Activated CD4-positive, alpha-beta memory T cell treated with anti-CD3 and anti-CD28 coated beads, Interleukin-2, amount 10 ng/mL, durations not matched to agents 7 days and 5 days (primary cell): Measurements from ENCODE around the gene MED26. TPM values are rescaled to one million over a fixed set of nuclear protein-coding genes. Genes with fewer than 3 reads are reported as not detected.
"Not testable (repeated sequence)": the region's sequence is repeated elsewhere in the genome, so short reads cannot be mapped to it uniquely, and the experiment has no call there.

Experiments used
- CTCF ChIA-PET: fragments of 350-600 bp; sonication (Branson Sonifier 250); formaldehyde crosslinking; loops from one replicate; lab custom pipeline; 2021; ENCODE audit warnings: antibody characterized with exemption, inconsistent platforms; lab: Charles Lee
- POLR2A ChIA-PET: fragments of 350-600 bp; sonication (Branson Sonifier 250); formaldehyde crosslinking; loops from one replicate; lab custom pipeline; 2021; ENCODE audit warnings: antibody characterized with exemption; lab: Charles Lee
- DNase-seq: peaks from one replicate; pipeline ENCODE4 v3.0.0-alpha.2; 2020
- H3K27ac Mint-ChIP-seq: one replicate; pipeline ENCODE4 v1.8.0; 2021; ENCODE audit warnings: mild to moderate bottlenecking, mixed read lengths
- H3K27me3 Mint-ChIP-seq: one replicate; pipeline ENCODE4 v1.8.0; 2021; ENCODE audit warnings: mixed read lengths
- H3K36me3 Mint-ChIP-seq: one replicate; pipeline ENCODE4 v1.8.0; 2021; ENCODE audit warnings: low read depth, mixed read lengths
- H3K4me1 Mint-ChIP-seq: one replicate; pipeline ENCODE4 v1.8.0; 2021; ENCODE audit warnings: mixed read lengths
- H3K4me3 Mint-ChIP-seq: one replicate; pipeline ENCODE4 v1.8.0; 2021; ENCODE audit warnings: mild to moderate bottlenecking, mixed read lengths
- H3K9me3 Mint-ChIP-seq: one replicate; pipeline ENCODE4 v1.8.0; 2021; ENCODE audit warnings: mixed read lengths
- total RNA-seq, 2 experiments: library from RNA; stranded (reverse); gene quantifications; one replicate each; pipeline ENCODE4 v1.2.3, GENCODE V29; 2021

The MED26 gene
- total RNA-seq, 2 experiments from 2014 or later = 15.5 to 15.9 TPM

DNA sequence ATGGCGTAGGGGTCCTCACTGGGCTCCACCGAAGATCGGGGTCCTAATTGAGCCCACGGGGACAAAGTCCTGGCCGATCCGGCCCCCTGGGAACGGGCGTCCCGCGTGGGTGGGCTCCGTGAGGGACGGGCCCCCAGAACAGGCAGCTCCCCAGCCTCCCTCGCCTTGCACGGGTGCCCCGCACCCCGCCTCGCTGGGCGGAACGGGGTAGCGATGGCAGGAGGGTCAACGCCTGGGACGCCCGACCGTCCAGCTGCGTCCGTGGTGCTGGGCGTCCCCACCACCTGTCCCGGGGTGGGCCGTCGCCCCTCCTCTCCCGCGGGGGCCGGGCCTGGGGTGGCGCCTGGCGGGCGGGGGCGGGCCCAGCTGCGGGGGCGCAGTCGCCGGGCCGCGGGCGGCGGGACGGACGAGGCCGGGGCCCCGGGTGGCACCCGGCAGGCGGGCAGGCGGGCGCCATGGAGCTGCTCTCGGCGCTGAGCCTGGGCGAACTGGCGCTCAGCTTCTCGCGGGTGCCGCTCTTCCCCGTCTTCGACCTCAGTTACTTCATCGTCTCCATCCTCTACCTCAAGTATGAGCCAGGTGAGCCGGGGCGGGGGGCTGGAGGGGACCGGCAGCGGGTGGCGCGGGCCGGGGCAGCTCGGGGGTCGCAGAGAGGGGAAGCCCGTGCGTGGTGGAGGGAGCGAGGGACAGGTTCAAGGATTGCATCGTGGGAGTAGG lies 32.9 kb upstream of the MED26 start, which contains the start of gene TMEM38A:
TSS of gene TMEM38A (plus strand) at position 377 of the 717 bp plus-strand sequence. CDS start at position 456, 79 bp downstream.
- ChIA-PET CTCF (interaction anchor here (0.6 to 1.8 kb wide), 4 partner anchors 12 to 54 kb away, joined by 3 to 7 read pairs (median 3); no protein-coding TSS in a partner anchor), POLR2A (interaction anchor here (0.8 to 6.6 kb wide), 15 partner anchors 12 to 165 kb away, joined by 3 to 73 read pairs (median 5); partner anchors contain the start of genes C19orf44, CALR3, MED26 and SLC35E1)
- DNase-seq = peak; percentile 49
- peak within 1 kb of the TSS; percentile 98 for H3K4me3 Mint-ChIP-seq
- H3K9me3 Mint-ChIP-seq = no peaks in the 10 kb centered on the region
- peak within 1 kb of the TSS; percentile 97 for H3K27ac Mint-ChIP-seq
- H3K4me1 Mint-ChIP-seq = peaks cover 49% of the 10 kb centered on the region
- peaks cover 13% of the 10 kb centered on the region for H3K27me3 Mint-ChIP-seq
- peaks cover 29% of the 10 kb centered on the region for H3K36me3 Mint-ChIP-seq

- Mint-ChIP-seq H3K27ac (peak within 1 kb of the TSS; percentile 97), H3K9me3 (no peaks in the 10 kb centered on the region), H3K4me1 (peaks cover 52% of the 10 kb centered on the region), H3K4me3 (peak within 1 kb of the TSS; percentile 98), H3K36me3 (peaks cover 35% of the 10 kb centered on the region), H3K27me3 (peaks cover 13% of the 10 kb centered on the region)
- CTCF ChIA-PET = interaction anchor here (0.6 to 1.8 kb wide), 4 partner anchors 13 to 72 kb away, joined by 3 to 7 read pairs (median 3); no protein-coding TSS in a partner anchor
- POLR2A ChIA-PET = interaction anchor here (0.6 to 6.6 kb wide), 20 partner anchors 13 to 330 kb away, joined by 3 to 73 read pairs (median 6); partner anchors contain the start of genes C19orf44, CALR3, MED26 and SIN3B
- peak; percentile 99 for DNase-seq
Observed at GRCh38 chr19:16659832-16660708, 32.1 kb upstream of the MED26 start, which contains the start of gene SMIM7. Gene SMIM7 (minus strand): TSS chr19:16660144. CDS start chr19:16660110, 34 bp downstream.

DNA sequence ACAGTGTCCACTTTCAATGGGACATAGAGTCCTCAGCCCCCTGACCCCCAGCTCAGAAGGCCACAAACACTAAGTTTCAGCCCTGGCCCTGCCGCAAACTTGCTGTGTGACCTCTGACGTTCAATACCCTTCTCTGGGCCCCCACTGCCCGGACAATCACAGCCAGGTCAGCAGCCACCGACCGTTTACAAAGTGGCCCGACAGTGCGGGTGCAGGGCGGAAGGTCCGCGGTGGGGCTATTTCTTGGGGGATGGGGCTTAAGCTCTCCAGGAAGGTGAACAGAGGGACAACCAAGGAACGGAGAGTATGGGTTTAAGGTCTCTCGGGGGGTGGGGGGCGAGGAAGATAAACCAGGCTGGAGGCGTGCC lies 31.4 kb upstream of the MED26 start:
- Mint-ChIP-seq H3K36me3 (peaks cover 42% of the 10 kb centered on the region), H3K27me3 (peaks cover 13% of the 10 kb centered on the region), H3K9me3 (no peaks in the 10 kb centered on the region), H3K4me3 (peak overlapping the region; percentile 98), H3K27ac (peak overlapping the region; percentile 97), H3K4me1 (peaks cover 51% of the 10 kb centered on the region)
- CTCF ChIA-PET = interaction anchor here (1.0 to 1.5 kb wide), 2 partner anchors 56 to 72 kb away, joined by 3 read pairs; no protein-coding TSS in a partner anchor
- no peak for DNase-seq
- POLR2A ChIA-PET = interaction anchor here (0.6 to 6.6 kb wide), 14 partner anchors 13 to 329 kb away, joined by 3 to 73 read pairs (median 8); partner anchors contain the start of genes MED26, SIN3B and SLC35E1

DNA sequence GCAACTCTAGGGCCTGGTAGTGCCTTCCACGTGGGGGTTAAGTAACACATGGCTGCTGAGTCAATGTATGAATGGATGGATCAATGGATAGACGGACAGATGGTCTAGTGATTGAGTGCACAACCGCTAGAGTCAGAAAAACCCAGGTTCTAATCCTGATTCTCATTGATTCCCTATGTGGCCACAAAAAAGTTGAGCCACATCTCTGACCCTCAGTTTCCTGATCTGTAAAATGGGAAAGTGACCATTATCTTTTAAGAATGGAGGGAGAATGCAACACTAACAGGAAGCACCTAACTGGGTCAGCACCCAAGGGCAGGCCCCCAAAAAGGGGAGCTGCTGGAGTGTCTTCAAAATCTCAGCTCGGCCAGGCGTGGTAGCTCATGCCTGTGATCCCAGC lies 29.4 kb upstream of the MED26 start:
- Mint-ChIP-seq H3K27me3 (peaks cover 8% of the 10 kb centered on the region), H3K27ac (no peak overlapping the region), H3K36me3 (peaks cover 58% of the 10 kb centered on the region), H3K4me3 (no peak overlapping the region), H3K9me3 (no peaks in the 10 kb centered on the region), H3K4me1 (peaks cover 40% of the 10 kb centered on the region)
- ChIA-PET POLR2A (interaction anchor here (0.9 to 6.6 kb wide), 3 partner anchors 11 to 91 kb away, joined by 3 to 73 read pairs (median 22); partner anchors contain the start of gene MED26), CTCF (no interaction called here)
- DNase-seq = no peak

GRCh38 chr19:16655727-16656126 lies 27.7 kb upstream of the MED26 start:
- H3K27me3 Mint-ChIP-seq = no peaks in the 10 kb centered on the region
- H3K36me3 Mint-ChIP-seq = peaks cover 73% of the 10 kb centered on the region
- H3K9me3 Mint-ChIP-seq = no peaks in the 10 kb centered on the region
- H3K27ac Mint-ChIP-seq = no peak overlapping the region
- DNase-seq = no peak
- ChIA-PET CTCF (interaction anchor here (0.7 kb wide), 1 partner anchor 73 kb away, joined by 4 read pairs; no protein-coding TSS in a partner anchor), POLR2A (no interaction called here)
- no peak overlapping the region for H3K4me3 Mint-ChIP-seq
- peaks cover 29% of the 10 kb centered on the region for H3K4me1 Mint-ChIP-seq

GRCh38 chr19:16654627-16655026 lies 26.6 kb upstream of the MED26 start:
- H3K36me3 Mint-ChIP-seq = peaks cover 79% of the 10 kb centered on the region
- DNase-seq = no peak
- no peak overlapping the region for H3K4me3 Mint-ChIP-seq
- H3K27ac Mint-ChIP-seq = no peak overlapping the region
- no peaks in the 10 kb centered on the region for H3K9me3 Mint-ChIP-seq
- no peaks in the 10 kb centered on the region for H3K27me3 Mint-ChIP-seq
- ChIA-PET CTCF (no interaction called here), POLR2A (interaction anchor here (1.2 kb wide), 1 partner anchor 26 kb away, joined by 3 read pairs; no protein-coding TSS in a partner anchor)
- peaks cover 34% of the 10 kb centered on the region for H3K4me1 Mint-ChIP-seq

GRCh38 chr19:16654140-16654539 lies 26.1 kb upstream of the MED26 start:
- no peak for DNase-seq
- CTCF ChIA-PET = no interaction called here
- H3K4me1 Mint-ChIP-seq = peaks cover 35% of the 10 kb centered on the region
- POLR2A ChIA-PET = interaction anchor here (1.2 kb wide), 1 partner anchor 26 kb away, joined by 3 read pairs; no protein-coding TSS in a partner anchor
- peaks cover 82% of the 10 kb centered on the region for H3K36me3 Mint-ChIP-seq
- no peak overlapping the region for H3K27ac Mint-ChIP-seq
- no peaks in the 10 kb centered on the region for H3K27me3 Mint-ChIP-seq
- no peaks in the 10 kb centered on the region for H3K9me3 Mint-ChIP-seq
- H3K4me3 Mint-ChIP-seq = no peak overlapping the region

DNA sequence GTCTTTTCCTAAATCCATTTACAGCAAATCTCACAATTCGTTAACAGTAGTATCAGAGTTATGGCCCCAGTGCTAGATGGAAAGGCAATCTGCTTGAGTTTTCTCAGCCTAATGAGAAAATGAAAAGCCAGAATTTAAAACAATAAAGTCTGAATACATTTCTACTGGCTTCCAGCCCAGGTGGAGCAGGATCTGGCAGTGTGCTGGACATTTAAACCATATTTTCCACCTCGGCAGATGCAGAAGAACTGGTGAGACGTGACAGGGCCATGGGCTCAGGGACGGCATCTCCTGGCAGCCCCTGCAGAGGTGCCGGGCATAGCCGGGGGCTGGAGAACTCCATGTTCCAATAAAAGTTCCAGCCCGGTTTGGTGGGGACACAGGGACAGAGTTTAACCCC lies 24.9 kb upstream of the MED26 start:
- Mint-ChIP-seq H3K4me3 (no peak overlapping the region), H3K36me3 (peaks cover 77% of the 10 kb centered on the region)
- POLR2A ChIA-PET = no interaction called here

GRCh38 chr19:16651421-16652188 lies 23.6 kb upstream of the MED26 start:
- H3K27ac Mint-ChIP-seq, H3K27me3 Mint-ChIP-seq, POLR2A ChIA-PET, H3K9me3 Mint-ChIP-seq, DNase-seq, CTCF ChIA-PET, H3K4me3 Mint-ChIP-seq: not testable (repeated sequence)
- Mint-ChIP-seq H3K4me1 (peaks cover 19% of the 10 kb centered on the region), H3K36me3 (peaks cover 78% of the 10 kb centered on the region)

More for the DNA sequence above, 24.9 kb upstream of the MED26 start:
- CTCF ChIA-PET = no interaction called here
- Mint-ChIP-seq H3K27ac (no peak overlapping the region), H3K9me3 (no peaks in the 10 kb centered on the region), H3K4me1 (peaks cover 26% of the 10 kb centered on the region), H3K27me3 (no peaks in the 10 kb centered on the region)
- DNase-seq = no peak

DNA sequence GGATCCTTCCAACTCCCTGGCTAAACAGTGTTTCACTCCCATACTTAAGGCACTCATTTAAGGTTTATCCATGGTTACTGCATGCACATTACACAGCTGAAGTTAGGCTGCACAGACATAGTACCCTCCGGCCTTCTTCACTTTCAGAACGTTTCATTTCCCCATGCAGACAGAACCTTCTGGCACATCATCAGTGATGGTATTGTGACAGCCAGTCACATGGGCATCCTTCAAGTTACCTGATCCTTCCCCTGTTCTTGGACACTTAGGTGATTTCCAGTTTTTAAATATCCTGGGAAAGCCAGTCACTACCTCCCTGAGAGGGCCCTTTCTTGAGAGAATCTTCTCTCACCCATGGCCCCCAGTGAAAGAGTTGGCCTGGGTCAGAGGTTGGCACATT lies 22.8 kb upstream of the MED26 start:
- peaks cover 79% of the 10 kb centered on the region for H3K36me3 Mint-ChIP-seq
- no peaks in the 10 kb centered on the region for H3K27me3 Mint-ChIP-seq
- H3K4me1 Mint-ChIP-seq = peaks cover 14% of the 10 kb centered on the region
- POLR2A ChIA-PET = no interaction called here
- CTCF ChIA-PET = no interaction called here
- H3K9me3 Mint-ChIP-seq = no peaks in the 10 kb centered on the region
- no peak overlapping the region for H3K4me3 Mint-ChIP-seq
- DNase-seq = no peak
- no peak overlapping the region for H3K27ac Mint-ChIP-seq

DNA sequence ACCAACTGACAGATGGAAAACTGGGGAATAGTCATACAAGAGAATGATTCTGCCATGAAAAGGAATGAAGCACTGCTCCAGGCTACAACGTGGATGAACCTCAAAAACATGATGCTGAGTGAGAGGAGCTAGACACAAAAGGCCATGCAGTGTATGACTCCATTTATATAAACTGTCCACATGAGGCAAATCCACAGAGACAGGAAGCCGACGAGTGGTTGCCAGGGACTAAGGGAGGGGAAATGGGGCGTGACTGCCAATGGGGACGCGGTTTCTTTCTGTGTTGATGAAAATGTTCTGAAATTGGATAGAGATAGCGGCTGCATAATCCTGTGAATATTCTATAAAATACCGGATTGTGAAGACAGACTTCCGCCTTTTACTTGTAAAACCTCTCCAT lies 21.7 kb upstream of the MED26 start:
- CTCF ChIA-PET = interaction anchor here (0.6 kb wide), 1 partner anchor 1805 kb away, joined by 4 read pairs; no protein-coding TSS in a partner anchor
- no peak overlapping the region for H3K27ac Mint-ChIP-seq

More for the DNA sequence above, 21.7 kb upstream of the MED26 start:
- H3K36me3 Mint-ChIP-seq = peaks cover 79% of the 10 kb centered on the region
- DNase-seq = no peak
- no peaks in the 10 kb centered on the region for H3K27me3 Mint-ChIP-seq
- H3K4me1 Mint-ChIP-seq = peaks cover 11% of the 10 kb centered on the region
- no peak overlapping the region for H3K4me3 Mint-ChIP-seq
- no peaks in the 10 kb centered on the region for H3K9me3 Mint-ChIP-seq
- POLR2A ChIA-PET = interaction anchor here (2.3 kb wide), 1 partner anchor 11 kb away, joined by 11 read pairs; no protein-coding TSS in a partner anchor
